Activated naive CD4-positive, alpha-beta T cell treated with anti-CD3 and anti-CD28 coated beads, Interleukin-2, amount 10 ng/mL, durations not matched to agents 7 days and 5 days (primary cell): ENCODE data around the gene S100A2.

Experiments
- CTCF ChIA-PET: fragments of 350-600 bp; sonication (Branson Sonifier 250); formaldehyde crosslinking; loops from one replicate; lab custom pipeline; 2021; ENCODE audit warnings: antibody characterized with exemption; lab: Charles Lee
- DNase-seq: peaks from one replicate; pipeline ENCODE4 v3.0.0-alpha.2; 2020
- H3K27ac Mint-ChIP-seq: one replicate; pipeline ENCODE4 v1.8.0; 2021; ENCODE audit warnings: mild to moderate bottlenecking, moderate library complexity, mixed read lengths
- H3K27me3 Mint-ChIP-seq: one replicate; pipeline ENCODE4 v1.8.0; 2021; ENCODE audit warnings: mild to moderate bottlenecking, mixed read lengths
- H3K36me3 Mint-ChIP-seq: one replicate; pipeline ENCODE4 v1.8.0; 2021; ENCODE audit warnings: mixed read lengths
- H3K4me1 Mint-ChIP-seq: one replicate; pipeline ENCODE4 v1.8.0; 2021; ENCODE audit warnings: mixed read lengths
- H3K4me3 Mint-ChIP-seq: one replicate; pipeline ENCODE4 v1.8.0; 2021; ENCODE audit warnings: mild to moderate bottlenecking, moderate library complexity, mixed read lengths
- H3K9me3 Mint-ChIP-seq: one replicate; pipeline ENCODE4 v1.8.0; 2021; ENCODE audit warnings: mixed read lengths

The S100A2 gene

GRCh38 chr1:153565529-153566374 lies at the start of gene S100A2:
Gene S100A2, minus strand, starts transcription at chr1:153565844. Its CDS starts 1,967 bp downstream, at chr1:153563877.
- Mint-ChIP-seq H3K4me3 (peak within 1 kb of the TSS; percentile 42), H3K4me1 (peaks cover 43% of the 10 kb centered on the region), H3K9me3 (no peaks in the 10 kb centered on the region), H3K27me3 (peaks cover 12% of the 10 kb centered on the region), H3K27ac (peak within 1 kb of the TSS; percentile 96), H3K36me3 (no peaks in the 10 kb centered on the region)
- CTCF ChIA-PET, result interaction anchor here (0.6 to 2.4 kb wide), 9 partner anchors 12 to 68 kb away, joined by 3 to 47 read pairs (median 6); partner anchors contain the start of genes CHTOP and S100A6
- DNase-seq, result peak; percentile 31

- H3K9me3 Mint-ChIP-seq, result no peaks in the 10 kb centered on the region
- H3K27me3 Mint-ChIP-seq, result peaks cover 23% of the 10 kb centered on the region
- CTCF ChIA-PET, result interaction anchor here (1.0 to 3.4 kb wide), 4 partner anchors 12 to 105 kb away, joined by 3 to 24 read pairs (median 6); partner anchors contain the start of gene S100A13
- H3K4me1 Mint-ChIP-seq, result peaks cover 3% of the 10 kb centered on the region
- no peak for DNase-seq
- H3K36me3 Mint-ChIP-seq, result no peaks in the 10 kb centered on the region
- no peak overlapping the region for H3K4me3 Mint-ChIP-seq
- H3K27ac Mint-ChIP-seq, result no peak overlapping the region
Observed at GRCh38 chr1:153615406-153615805, 49.8 kb upstream of the S100A2 start.

DNA sequence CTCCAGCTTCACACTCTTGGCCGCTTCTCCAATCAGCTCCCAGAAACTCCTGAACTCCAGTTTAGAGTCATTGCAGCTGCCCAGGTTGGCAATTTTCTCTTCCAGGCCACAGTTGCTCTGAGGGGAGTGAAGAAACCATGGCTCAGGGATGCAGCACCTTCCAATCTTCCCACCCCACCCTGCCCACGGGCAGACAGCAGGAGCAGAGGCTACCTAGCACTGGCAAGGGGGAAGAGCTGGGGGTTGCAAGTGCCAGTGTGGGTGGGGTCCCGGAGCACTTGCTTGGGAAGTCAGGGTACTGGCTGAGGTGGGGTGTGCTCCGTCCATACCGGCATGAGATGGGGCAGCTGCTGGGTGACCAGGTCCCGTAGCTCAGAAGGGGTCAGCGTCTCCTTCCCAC lies 49.3 kb upstream of the S100A2 start:
- DNase-seq, result no peak
- Mint-ChIP-seq H3K4me1 (peaks cover 3% of the 10 kb centered on the region), H3K27ac (no peak overlapping the region), H3K9me3 (no peaks in the 10 kb centered on the region), H3K27me3 (peaks cover 28% of the 10 kb centered on the region), H3K36me3 (no peaks in the 10 kb centered on the region), H3K4me3 (no peak overlapping the region)
- CTCF ChIA-PET, result interaction anchor here (0.8 to 3.4 kb wide), 6 partner anchors 11 to 104 kb away, joined by 3 to 24 read pairs (median 4); partner anchors contain the start of gene S100A13

DNA sequence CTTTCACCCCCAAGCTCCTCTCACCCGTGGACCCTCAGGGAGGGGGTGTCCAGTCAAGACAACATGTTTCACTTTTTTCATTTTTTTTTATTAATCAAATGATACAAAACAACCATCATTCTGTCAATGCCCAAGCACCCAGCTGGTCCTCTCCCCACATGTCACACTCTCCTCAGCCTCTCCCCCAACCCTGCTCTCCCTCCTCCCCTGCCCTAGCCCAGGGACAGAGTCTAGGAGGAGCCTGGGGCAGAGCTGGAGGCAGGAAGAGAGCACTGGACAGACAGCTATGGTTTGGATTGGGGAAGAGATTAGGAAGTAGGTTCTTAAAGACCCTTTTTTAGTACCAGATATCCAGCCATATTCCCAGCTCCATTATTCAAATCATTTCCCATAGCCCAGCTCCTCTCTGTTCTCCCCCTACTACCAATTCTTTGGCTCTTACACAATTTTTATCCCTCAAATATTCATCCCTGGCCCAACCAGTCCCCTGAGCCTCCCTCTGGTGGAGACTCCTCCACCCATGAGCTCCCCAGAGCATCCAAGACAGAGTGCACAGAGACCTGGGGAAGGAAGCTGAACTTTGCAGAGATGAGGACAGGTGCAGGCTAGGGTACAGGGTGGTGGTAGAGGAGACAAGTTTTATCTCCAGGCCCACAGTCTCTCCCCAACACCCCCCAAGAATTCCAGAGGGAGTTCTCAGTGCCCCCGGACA lies 48.7 kb upstream of the S100A2 start:
- Mint-ChIP-seq H3K4me3 (no peak overlapping the region), H3K27me3 (peaks cover 31% of the 10 kb centered on the region), H3K4me1 (peaks cover 3% of the 10 kb centered on the region), H3K27ac (no peak overlapping the region), H3K36me3 (no peaks in the 10 kb centered on the region), H3K9me3 (no peaks in the 10 kb centered on the region)
- DNase-seq, result no peak
- CTCF ChIA-PET, result interaction anchor here (0.8 to 2.8 kb wide), 5 partner anchors 10 to 102 kb away, joined by 3 to 9 read pairs (median 4); partner anchors contain the start of gene S100A13

GRCh38 chr1:153613406-153613805 lies 47.8 kb upstream of the S100A2 start:
- H3K27me3 Mint-ChIP-seq, result peaks cover 30% of the 10 kb centered on the region
- H3K4me3 Mint-ChIP-seq, result no peak overlapping the region
- peaks cover 3% of the 10 kb centered on the region for H3K4me1 Mint-ChIP-seq
- no peaks in the 10 kb centered on the region for H3K36me3 Mint-ChIP-seq
- CTCF ChIA-PET, result interaction anchor here (1.9 kb wide), 1 partner anchor 41 kb away, joined by 5 read pairs; no protein-coding TSS in a partner anchor
- DNase-seq, result no peak
- no peaks in the 10 kb centered on the region for H3K9me3 Mint-ChIP-seq
- no peak overlapping the region for H3K27ac Mint-ChIP-seq

- Mint-ChIP-seq H3K27ac (no peak within 1 kb of the TSS), H3K36me3 (no peaks in the 10 kb centered on the region), H3K9me3 (no peaks in the 10 kb centered on the region), H3K27me3 (peaks cover 30% of the 10 kb centered on the region), H3K4me1 (peaks cover 3% of the 10 kb centered on the region), H3K4me3 (no peak within 1 kb of the TSS)
- DNase-seq, result no peak
- CTCF ChIA-PET, result interaction anchor here (1.5 to 1.9 kb wide), 2 partner anchors 15 to 40 kb away, joined by 3 to 5 read pairs; partner anchors contain the start of gene S100A13
Observed at GRCh38 chr1:153612755-153613331, 47.2 kb upstream of the S100A2 start, which contains the start of gene S100A16. Gene S100A16, minus strand, starts transcription at chr1:153613137. Its CDS starts 4,986 bp downstream, at chr1:153608151.

DNA sequence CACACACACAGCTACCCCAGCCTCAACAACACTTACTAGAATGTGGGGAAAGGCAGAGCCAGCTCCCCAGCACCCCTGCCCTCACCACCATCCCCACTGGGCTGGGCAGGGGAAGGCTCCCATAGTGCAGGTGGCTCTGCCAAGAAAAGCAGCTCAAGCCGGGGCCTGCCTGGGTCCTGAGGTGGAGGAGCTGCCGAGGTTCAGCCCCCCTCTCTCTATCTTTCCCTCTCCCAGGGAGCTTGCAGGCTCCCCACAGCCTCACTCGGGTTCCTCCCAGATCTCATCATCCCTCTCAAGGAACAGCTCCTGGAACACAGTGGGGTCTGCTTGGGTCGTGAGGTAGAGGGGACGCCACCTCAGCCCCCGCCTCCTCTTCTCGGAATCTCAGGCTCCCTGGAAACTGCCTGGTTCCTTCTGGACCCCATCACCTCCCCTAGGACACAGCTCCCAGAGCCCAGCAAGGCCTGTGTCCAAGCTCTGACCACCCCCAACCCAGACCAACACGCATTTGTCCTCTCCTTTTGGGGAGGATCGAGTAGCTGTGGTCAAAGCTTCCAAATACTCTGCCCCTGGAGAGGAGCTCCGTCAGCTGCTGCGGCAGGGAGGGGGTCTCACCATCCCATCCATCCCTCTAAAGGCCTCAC lies 46.6 kb upstream of the S100A2 start:
- H3K36me3 Mint-ChIP-seq, result no peaks in the 10 kb centered on the region
- no peak for DNase-seq
- CTCF ChIA-PET, result interaction anchor here (0.6 to 1.5 kb wide), 2 partner anchors 15 to 101 kb away, joined by 3 read pairs; partner anchors contain the start of gene S100A13
- H3K27ac Mint-ChIP-seq, result no peak overlapping the region
- H3K9me3 Mint-ChIP-seq, result no peaks in the 10 kb centered on the region
- peaks cover 30% of the 10 kb centered on the region for H3K27me3 Mint-ChIP-seq
- no peaks in the 10 kb centered on the region for H3K4me1 Mint-ChIP-seq
- no peak overlapping the region for H3K4me3 Mint-ChIP-seq

GRCh38 chr1:153611356-153611755 lies 45.7 kb upstream of the S100A2 start:
- no peak for DNase-seq
- Mint-ChIP-seq H3K4me3 (no peak overlapping the region), H3K27me3 (peaks cover 34% of the 10 kb centered on the region), H3K27ac (no peak overlapping the region), H3K4me1 (no peaks in the 10 kb centered on the region), H3K36me3 (no peaks in the 10 kb centered on the region), H3K9me3 (no peaks in the 10 kb centered on the region)
- CTCF ChIA-PET, result interaction anchor here (0.6 to 1.5 kb wide), 3 partner anchors 11 to 100 kb away, joined by 3 read pairs; partner anchors contain the start of gene S100A13

DNA sequence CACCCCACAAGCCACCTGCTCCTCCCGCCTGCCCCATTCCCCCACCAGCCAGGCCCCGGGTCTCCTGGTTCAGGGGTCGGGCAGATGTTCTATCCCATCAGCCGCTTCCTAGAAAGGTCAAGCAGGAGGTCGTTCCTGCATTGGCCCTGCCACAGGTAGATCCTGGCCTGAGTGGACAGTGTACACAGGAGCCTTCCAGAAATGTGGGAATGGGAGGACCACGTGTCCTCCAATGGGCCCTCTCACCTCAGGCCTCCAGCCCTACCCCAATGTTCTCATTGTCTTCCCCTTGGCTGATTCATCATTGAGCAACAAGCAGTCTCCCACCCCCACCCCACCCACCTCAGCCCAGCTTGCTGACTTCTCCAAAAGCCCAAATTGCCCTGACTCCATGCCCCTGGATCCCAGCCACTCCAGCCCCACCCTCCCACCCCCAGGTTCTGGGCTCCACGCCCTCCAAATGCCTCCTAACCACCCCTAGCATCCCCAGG lies 45.2 kb upstream of the S100A2 start:
- no peak overlapping the region for H3K27ac Mint-ChIP-seq
- H3K9me3 Mint-ChIP-seq, result no peaks in the 10 kb centered on the region
- CTCF ChIA-PET, result interaction anchor here (1.0 kb wide), 1 partner anchor 11 kb away, joined by 3 read pairs; no protein-coding TSS in a partner anchor
- no peaks in the 10 kb centered on the region for H3K36me3 Mint-ChIP-seq
- H3K4me1 Mint-ChIP-seq, result no peaks in the 10 kb centered on the region
- H3K4me3 Mint-ChIP-seq, result no peak overlapping the region
- DNase-seq, result no peak
- H3K27me3 Mint-ChIP-seq, result peaks cover 32% of the 10 kb centered on the region

DNA sequence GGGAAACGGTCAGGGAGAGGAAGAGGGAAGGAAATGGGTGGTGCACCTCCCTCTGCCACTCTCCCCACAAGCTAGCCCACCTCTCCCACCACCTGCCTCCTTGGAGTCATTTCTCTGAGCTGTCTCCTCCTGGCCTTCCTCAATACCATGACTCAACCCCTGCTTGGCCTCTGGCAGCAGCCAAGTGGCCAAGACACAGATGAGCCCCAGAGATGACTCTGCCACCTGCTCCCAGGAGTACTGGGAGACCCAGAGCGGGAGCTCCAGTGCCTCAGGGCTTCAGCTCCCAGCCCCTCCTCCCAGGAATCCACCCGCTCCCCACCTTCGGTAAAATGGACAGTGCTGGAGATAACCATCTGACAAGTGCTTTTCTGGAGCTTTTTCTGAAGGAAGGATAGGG lies 44.7 kb upstream of the S100A2 start:
- Mint-ChIP-seq H3K9me3 (no peaks in the 10 kb centered on the region), H3K4me3 (no peak overlapping the region), H3K36me3 (no peaks in the 10 kb centered on the region), H3K27me3 (peaks cover 30% of the 10 kb centered on the region), H3K4me1 (no peaks in the 10 kb centered on the region), H3K27ac (no peak overlapping the region)
- CTCF ChIA-PET, result interaction anchor here (1.0 kb wide), 1 partner anchor 12 kb away, joined by 3 read pairs; no protein-coding TSS in a partner anchor
- DNase-seq, result no peak

- H3K36me3 Mint-ChIP-seq, result no peaks in the 10 kb centered on the region
- no peak overlapping the region for H3K27ac Mint-ChIP-seq
- no peak for DNase-seq
- no peaks in the 10 kb centered on the region for H3K4me1 Mint-ChIP-seq
- no peak overlapping the region for H3K4me3 Mint-ChIP-seq
- CTCF ChIA-PET, result no interaction called here
- H3K9me3 Mint-ChIP-seq, result no peaks in the 10 kb centered on the region
- peaks cover 30% of the 10 kb centered on the region for H3K27me3 Mint-ChIP-seq
Observed at GRCh38 chr1:153609585-153609907, 43.9 kb upstream of the S100A2 start.

GRCh38 chr1:153608742-153609584 lies 43.3 kb upstream of the S100A2 start:
- Mint-ChIP-seq H3K27me3 (peaks cover 30% of the 10 kb centered on the region), H3K9me3 (no peaks in the 10 kb centered on the region), H3K4me1 (no peaks in the 10 kb centered on the region), H3K27ac (no peak overlapping the region), H3K4me3 (no peak overlapping the region), H3K36me3 (no peaks in the 10 kb centered on the region)
- CTCF ChIA-PET, result interaction anchor here (1.0 kb wide), 1 partner anchor 37 kb away, joined by 3 read pairs; no protein-coding TSS in a partner anchor
- no peak for DNase-seq
